Fibroblast of skin of scalp (primary cell): ENCODE data around the gene GYPB.
"Not testable (repeated sequence)": the region's sequence is repeated elsewhere in the genome, so short reads cannot be mapped to it uniquely, and the experiment has no call there.

ENCODE experiments used
- DNase-seq: peaks from one replicate; pipeline ENCODE4 v3.0.0-alpha.2; 2013

The GYPB gene

DNA sequence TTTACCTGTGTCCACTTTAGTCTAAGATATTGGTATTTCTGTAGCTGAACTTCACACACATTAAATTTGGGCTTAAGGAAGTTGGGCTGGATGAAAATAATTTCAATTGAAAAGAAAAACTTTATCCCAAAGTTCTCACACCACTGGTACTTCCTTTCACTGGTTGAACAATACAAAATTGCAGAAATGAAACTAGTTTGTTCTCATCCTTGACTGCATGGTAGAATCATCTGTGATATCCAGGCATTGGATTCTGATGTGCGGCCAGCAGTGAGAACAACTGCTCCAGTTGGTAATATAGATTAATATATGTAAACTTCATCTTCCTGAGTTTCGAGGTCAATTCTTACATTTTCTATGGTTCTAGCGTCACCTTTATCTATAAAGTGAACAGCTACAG is 10.6 kb downstream of the GYPB start:
- DNase-seq: not testable (repeated sequence)

DNA sequence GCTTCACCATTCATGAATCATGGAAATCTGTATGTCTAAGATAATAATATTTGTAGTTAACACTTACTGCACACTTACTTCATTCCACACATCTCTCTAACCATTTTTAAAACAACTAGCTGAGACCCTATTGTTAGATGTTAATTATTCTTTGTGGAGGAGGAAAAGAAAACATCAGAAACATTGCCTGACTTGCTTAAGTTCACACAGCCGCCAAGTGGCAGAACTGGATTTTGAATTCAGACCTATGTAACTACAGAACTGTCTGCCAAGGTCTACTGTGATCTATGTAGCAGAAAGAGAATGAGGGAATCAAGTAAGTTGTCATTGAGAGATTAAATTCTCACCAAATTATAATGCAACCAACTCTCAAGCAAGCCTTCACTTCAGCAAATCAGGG is 11.2 kb downstream of the GYPB start:
- DNase-seq: not testable (repeated sequence)

DNA sequence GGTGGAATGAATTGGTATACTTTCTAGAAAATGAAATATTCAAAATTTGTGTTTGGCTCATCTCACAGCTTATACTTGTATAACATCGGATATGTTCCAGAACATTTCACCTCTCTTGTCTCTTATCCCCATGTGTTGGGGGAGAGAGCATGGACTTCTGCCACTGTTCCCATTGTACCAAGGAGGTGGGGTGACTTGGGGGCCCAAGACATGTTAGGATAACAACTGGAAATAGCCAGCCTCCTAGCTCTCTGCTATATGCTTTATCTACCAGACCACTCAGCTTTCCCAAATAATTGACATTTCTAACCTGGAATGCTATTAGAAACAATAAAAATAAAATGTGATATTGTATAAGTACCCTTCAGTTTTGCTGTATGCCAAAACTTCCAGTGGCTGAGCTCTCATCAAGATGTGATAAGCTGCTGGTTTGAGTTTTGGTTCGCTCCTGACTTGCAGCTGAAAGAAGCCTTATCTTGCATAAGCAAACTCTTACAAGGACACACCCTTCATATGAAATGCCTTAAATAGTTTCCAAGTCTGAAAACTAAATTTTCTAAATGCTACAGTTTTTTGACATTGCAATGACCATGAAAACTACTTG is 12.9 kb downstream of the GYPB start:
- peak; percentile 19 for DNase-seq

DNA sequence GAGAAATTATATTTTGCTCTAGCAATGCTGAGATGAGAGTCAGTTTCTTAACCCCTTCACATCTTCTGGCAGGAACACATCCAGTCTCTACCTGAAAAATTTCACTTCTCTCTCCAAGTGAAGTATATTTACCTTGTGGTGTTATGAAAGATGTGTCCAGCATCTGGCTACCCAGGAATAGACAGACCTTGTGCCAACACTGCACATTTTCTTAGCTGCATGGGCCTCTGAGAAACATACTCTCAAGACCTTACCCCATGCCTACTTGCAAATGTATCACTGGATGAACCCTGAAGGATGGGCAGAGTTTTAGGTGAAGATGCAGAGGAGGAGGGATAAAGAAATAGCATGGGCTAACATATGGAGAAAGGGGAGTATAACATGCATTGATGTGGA is 13.6 kb downstream of the GYPB start:
- not testable (repeated sequence) for DNase-seq

DNA sequence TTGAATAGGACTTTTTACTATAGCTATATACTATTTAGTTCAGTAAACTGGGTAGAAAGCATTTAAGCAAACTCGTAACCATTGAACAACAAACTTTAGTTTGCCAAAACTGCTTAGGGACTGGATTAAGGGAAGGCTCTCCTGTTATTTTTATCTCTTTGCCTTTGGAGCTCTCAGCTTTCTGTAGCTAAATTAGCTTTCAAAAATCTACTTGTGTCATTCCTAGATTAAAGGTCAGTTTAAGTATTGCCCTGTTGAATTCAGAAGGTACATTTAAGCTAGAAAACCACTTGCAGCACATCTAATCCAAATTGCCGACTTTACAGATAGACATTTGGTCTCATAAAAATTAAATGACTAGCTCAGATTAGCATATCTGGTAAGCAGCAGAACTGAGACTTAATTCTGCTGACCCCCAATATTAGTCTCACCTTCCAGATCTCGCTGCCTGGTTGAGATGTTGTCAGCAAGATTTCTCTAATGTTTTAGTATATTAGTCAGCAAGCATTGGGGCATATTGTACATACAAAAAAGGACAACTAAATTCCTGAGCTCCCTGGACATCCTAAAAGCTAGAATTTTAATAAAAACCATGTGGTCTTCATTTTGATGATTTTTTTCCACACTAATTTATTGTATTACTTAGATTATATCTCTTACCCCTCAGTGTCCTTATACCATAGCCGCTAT is 14.2 kb downstream of the GYPB start:
- peak; percentile 78 for DNase-seq

DNA sequence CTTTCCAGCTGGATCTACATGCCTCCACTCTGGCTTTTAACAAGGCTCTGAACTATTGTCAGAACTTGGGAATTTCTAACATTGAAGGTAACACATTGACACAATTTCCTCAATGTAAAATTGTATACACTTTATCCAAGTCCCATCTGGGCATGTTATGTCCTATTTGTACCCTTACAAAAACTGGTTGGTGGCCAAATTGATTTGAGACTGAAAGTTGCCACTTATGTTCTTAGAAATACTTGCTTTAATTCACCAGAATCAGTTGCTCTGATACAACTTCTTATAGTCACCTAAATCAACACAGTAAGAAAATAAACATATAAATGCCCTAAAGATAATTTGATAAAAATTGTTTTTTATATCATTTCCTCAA is 15.3 kb downstream of the GYPB start:
- DNase-seq: not testable (repeated sequence)

DNA sequence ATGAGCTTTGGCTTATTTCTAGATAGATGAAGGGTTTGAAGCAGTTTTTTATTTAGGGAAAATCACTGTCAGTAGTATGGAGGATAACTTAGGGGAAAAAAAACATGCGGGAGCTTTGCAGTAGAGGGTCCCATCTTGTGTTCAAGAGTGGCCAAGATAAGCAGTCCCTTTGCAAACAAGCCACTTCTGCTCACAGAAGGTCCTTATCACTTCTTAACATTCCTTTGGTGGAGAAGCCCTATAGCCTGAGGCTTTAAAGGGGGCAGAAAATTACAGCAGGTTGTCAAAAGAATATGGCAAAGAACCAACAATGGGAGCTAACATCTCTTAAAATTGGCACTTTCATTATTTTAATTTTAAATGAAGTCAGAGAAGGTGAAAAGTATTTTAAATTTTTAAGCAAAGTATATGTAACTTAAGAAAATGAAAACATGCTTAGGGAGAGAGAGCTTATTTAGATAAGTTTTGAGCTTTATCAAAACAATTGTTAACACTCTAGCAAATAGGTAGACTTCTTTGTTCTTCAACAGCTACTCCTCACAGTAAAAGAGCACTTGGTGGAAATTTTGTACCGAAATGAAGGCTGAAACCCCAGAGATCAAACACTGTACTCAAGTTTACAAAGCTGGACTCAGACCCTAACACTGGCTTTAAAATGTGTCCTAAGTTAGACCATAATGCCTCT is 15.8 kb downstream of the GYPB start:
- not testable (repeated sequence) for DNase-seq

DNA sequence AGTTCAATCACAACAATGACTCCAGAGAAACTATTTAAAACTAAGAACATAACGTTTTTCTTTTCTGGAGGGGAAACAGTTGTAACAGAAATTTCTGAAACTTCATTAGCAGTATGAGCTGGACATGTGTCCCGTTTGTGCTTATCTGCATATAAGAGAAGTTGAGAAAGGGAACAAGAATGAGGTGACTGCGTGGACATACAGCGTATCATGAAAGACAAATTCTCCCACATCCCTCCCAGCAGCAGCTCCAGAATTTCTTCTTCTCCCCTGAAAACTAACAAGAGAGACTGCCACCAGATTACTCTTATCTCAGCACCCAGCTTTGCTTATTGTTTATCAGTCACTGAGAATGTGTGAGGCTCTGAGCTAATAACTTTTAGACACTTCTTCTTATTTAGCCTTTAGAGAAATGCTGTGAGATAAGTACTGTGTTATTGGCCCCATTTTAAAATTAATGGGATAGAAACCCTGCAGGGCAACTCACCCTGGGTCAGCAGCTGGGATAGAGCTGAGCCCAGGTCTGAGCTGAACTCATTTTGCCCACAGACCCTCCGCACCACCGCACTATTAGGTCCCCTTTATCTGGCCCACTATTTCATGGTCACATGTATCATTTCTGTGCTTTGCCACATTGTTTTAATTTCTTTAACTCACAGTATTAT is 18.7 kb downstream of the GYPB start:
- not testable (repeated sequence) for DNase-seq

DNA sequence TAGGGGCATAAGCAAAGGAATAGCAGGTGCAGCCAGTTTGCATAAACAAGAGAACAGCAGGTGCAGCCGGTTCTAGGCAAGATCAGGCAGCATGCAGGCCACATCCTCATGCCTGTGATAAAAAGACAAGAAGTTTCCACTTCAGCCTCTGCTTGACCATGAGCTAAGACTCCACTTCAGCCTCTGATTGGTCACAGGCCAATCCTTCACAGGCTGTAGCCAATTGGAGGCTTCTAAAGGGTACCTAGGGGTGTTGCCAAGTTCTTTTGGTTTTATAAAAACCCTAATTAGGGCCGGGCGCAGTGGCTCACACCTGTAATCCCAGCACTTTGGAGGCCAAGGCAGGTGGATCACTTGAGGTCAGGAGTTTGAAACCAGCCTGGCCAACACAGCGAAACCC is 23.0 kb downstream of the GYPB start:
- not testable (repeated sequence) for DNase-seq

DNA sequence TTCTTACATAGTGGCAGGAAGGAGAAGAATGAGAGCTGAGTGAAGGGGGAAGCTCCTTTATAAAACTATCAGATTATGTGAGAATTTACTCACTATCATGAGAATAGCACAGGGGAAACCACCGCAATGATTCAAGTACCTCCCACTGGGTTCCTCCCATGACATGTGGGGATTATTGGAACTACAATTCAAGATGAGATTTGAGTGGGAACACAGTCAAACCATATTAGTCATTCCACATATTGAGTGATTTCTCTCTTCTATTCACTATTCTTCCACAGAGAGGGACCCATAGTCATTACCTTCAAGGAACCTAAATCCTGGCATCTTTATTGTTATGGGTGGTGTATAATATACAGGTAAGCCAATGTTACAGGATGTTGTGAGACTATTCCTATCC is 27.4 kb downstream of the GYPB start:
- DNase-seq: not testable (repeated sequence)

DNA sequence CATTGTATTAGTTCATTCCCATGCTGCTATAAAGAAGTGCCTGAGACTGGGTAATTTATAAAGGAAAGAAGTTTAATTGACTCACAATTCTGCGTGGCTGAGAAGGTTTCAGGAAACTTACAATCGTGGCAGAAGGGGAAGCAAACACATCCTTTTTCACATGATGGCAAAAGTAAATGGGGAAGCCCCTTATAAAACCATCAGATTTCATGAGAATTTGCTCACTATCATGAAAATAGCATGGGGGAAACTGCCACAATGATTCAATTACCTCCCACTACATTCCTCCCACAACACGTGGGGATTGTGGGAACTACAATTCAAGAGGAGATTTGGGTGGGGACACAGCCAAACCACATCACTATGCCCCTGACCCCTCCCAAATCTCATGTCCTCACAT is 28.5 kb downstream of the GYPB start:
- not testable (repeated sequence) for DNase-seq

DNA sequence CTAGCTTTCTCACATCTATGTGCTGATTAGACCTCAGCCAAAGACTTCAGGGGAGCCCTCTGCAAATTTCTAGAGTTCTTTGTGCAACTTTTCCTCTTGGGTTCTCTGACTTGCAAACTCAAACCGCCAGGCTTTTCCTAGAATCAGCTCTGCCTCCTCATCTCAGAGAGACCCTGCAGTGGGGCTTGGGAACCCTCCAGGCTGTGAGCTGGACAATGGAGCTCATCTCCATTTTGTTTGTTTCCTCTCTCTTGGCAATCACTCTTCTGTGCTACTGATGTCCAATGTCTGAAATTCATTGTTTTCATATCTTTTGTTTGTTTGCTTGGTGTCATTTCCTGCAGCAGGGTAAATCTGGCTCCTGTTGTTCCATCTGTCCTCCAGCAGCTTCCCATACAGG is 33.0 kb downstream of the GYPB start:
- DNase-seq: no peak

DNA sequence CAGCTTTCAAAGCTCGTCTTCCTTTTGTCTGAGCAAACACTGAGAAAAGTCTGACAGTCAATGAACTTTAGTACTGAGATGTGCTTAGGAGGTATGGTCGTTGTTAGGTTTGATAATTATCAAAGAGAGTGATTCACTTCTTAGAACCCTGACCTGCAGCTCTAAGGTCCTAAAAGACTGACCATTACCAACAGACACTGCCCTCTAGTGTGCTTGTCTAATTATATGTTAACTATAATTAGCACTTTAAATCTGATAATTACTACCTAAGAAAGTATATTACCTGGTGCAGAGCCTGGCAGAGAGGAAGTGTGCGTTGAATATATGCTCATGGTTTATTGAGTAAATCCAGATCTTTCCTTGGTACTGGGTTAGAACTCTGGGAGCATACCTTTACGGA is 38.4 kb downstream of the GYPB start:
- not testable (repeated sequence) for DNase-seq

DNA sequence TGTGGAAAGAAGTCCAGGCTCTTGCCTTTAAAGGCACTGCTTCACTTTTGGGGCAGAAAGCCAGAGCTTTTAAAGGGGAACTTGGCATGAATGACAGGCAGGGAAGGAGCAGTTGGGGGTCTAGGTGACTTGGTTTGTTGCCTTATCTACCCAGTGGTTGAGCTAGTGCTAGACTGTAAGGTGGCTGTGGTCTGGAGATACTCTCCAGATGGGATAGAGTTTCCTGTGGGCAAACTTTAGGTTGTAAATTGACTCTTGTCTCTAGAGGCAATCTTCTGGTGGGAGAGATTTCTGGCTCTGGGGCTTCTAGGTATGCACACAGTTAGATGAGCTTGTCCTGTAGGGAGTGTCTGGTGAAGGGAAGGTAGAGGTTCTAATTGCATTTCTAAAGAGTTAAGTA is 43.7 kb downstream of the GYPB start:
- DNase-seq: not testable (repeated sequence)

DNA sequence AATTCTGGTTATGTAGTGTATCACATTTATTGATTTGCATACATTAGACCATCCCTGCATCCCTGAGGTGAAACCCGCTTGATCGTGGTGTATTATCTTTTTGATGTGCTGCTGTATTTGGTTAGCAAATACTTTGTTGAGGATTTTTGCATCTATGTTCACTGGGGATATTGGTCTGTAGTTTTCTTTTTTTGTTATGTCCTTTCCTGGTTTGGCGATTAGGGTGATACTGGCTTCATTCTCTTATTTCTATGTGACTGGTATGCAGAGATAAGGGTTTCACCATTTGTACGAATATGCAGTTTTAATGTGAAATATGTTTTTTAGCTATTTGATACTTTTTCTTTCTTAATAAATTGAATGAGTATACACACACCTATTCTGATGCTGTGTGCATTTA is 45.2 kb downstream of the GYPB start:
- not testable (repeated sequence) for DNase-seq

DNA sequence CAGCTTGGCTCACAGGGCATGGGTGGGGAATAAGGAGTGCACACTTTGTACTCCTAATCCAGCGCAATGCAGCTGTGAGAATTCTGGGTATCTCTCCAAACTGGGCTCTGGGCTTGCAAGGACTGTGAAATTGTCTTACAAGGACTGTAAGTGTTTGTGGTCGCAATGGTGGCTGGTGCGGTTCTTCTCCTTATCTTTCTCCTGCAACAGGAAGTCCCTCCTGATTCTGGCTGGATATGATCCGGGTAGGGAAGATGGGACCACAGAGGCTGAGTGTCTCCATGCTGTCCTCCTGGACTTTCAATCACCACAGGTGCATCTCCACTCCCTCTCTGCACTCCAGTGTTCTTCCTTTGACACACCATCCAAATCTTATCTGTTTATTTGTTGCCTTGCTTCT is 58.1 kb downstream of the GYPB start:
- no peak for DNase-seq

DNA sequence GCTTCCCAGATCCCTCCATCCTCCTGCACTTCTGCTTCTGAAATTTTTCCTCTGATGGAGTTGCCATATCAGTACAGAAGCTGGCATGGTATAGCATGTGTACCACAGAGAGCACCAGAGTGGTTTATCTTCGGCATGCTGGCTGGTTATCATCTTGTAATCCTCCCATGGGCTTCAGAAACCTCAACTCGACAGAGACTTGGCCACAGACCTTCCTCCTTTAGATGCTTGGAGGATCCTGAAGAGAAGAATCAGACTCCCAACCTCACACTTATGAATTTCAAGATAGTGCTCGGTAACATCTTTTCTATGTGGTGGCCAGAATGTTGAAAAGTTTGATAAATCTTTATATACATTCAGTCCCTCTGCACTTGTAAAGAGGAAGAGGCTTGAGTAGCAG is 63.9 kb downstream of the GYPB start:
- DNase-seq: not testable (repeated sequence)

DNA sequence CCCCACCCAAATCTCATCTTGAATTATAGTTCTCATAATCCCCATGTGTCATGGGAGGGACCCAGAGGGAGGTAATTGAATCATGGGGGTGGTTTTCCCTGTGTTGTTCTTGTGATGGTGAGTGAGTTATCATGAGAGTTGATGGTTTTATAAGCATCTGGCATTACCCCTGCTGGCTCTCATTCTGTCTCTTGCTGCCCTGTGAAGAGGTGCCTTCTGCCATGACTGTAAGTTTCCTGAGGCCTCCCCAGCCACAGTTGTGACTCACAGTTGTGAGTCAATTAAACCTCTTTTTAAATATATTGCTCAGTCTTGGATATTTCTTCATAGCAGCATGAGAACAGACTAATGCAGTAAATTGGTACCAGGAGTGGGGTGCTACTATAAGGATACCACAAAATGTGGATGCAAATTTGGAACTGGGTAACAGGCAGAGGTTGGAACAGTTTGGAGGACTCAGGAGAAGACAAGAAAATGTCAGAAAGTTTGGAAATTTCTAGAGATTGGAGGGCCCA is 67.7 kb downstream of the GYPB start:
- not testable (repeated sequence) for DNase-seq

DNA sequence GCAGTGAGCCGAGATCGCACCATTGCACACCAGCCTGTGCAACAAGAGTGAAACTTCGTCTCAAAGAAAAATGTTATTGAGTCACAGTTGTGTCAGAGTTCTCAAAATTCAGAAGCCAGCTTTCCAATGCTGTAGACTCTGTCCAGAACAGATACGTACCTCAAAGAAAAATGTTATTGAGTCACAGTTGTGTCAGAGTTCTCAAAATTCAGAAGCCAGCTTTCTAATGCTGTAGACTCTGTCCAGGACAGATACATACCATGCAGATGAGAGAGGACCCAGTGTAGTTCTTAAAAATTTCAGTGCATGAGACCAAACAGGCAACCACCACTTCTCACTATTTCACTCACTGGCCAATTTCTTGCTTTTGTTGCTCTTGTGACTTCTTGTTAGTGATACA is 68.2 kb downstream of the GYPB start:
- DNase-seq: not testable (repeated sequence)

DNA sequence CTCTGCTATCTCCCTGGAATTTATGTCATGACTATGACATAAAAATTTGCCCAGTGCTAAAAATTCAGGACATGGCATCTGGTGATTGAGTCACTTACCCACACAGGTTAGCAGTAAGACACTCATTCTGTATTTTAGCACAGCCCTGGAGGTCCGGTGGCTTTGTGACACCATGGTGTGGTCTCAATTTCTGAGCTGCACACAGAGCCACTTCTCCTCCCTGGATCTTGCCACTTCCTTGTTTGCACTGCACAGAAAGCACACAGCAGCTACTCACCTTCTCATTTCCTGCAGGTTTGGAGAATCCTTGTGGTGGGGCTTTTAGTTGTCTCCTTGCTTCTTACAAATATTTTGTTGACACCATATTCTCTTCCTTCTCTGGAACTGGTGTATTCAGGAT is 69.0 kb downstream of the GYPB start:
- DNase-seq: not testable (repeated sequence)

DNA sequence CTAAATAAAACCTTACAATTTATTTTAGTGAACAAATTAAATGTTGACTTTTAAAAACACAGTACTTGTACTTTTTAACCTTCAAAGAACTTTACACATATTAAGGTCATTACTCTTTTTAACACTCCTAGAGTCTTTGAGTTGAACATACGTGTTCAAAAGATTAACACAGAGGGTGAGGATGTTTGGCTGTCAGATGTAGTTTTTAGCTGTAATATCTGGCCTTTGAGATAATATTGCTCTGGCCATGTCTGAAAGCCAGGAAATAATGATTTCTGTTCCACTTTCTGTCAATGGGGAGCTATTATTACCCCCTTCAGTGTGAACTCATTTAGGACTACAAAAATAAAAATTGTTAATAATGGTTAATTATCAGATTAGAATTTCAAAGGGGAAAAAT is 71.7 kb downstream of the GYPB start:
- not testable (repeated sequence) for DNase-seq
